SU-DHL-6 (cell line): ENCODE results near the gene CDIPT.

ENCODE experiments used
- H2AFZ ChIP-seq: fragments of 200-600 bp; sonication (generic); 2 replicates; pipeline ENCODE4 v1.6.1; 2014; ENCODE audit warnings: low read depth, mild to moderate bottlenecking, moderate library complexity, mixed read lengths, antibody characterized with exemption, low read length; ENCODE audit not compliant: severe bottlenecking
- H3F3A ChIP-seq: fragments of 200-600 bp; shearing (Covaris generic); 2 replicates; pipeline ENCODE4 v1.6.0; 2016; ENCODE audit warnings: antibody characterized with exemption, mild to moderate bottlenecking; ENCODE audit not compliant: insufficient read depth
- H3K27ac ChIP-seq: fragments of 200-600 bp; sonication (generic); 2 replicates; pipeline ENCODE4 v1.5.1; 2016; ENCODE audit warnings: low read depth, mild to moderate bottlenecking, low read length, moderate library complexity, mixed read lengths
- H3K27me3 ChIP-seq: fragments of 200-600 bp; sonication (generic), shearing (Covaris generic); 2 replicates; pipeline ENCODE4 v1.6.0; 2014; ENCODE audit warnings: mild to moderate bottlenecking, low read length
- H3K36me3 ChIP-seq: fragments of 200-600 bp; sonication (generic); 2 replicates; pipeline ENCODE4 v1.6.1; 2014; ENCODE audit warnings: mild to moderate bottlenecking, low read length, mixed read lengths
- H3K4me2 ChIP-seq: fragments of 300-600, 200-600 bp; shearing (Covaris generic), sonication (generic); 2 replicates; pipeline ENCODE4 v1.6.0; 2014; ENCODE audit warnings: low read length, low read depth, mild to moderate bottlenecking; ENCODE audit not compliant: poor library complexity, severe bottlenecking
- H3K4me3 ChIP-seq: fragments of 200-600 bp; sonication (generic); 2 replicates; pipeline ENCODE4 v1.5.1; 2014; ENCODE audit warnings: antibody characterized with exemption, low read length, mild to moderate bottlenecking, mixed read lengths; ENCODE audit not compliant: insufficient read depth, poor library complexity, severe bottlenecking
- H3K79me2 ChIP-seq: fragments of 200-600 bp; sonication (generic); 2 replicates; pipeline ENCODE4 v1.6.1; 2014; ENCODE audit warnings: mild to moderate bottlenecking, low read length, moderate library complexity; ENCODE audit not compliant: insufficient read depth
- H3K9ac ChIP-seq: fragments of 200-600 bp; sonication (generic); 2 replicates; pipeline ENCODE4 v1.7.0; 2014; ENCODE audit warnings: mild to moderate bottlenecking, low read length
- H3K9me2 ChIP-seq: fragments of 200-600 bp; sonication (generic); replicated peaks from 2 replicates; pipeline ENCODE4 v1.6.1; 2014; ENCODE audit warnings: low read length; ENCODE audit not compliant: insufficient read depth
- H3K9me3 ChIP-seq: fragments of 200-600 bp; sonication (generic); 2 replicates; pipeline ENCODE4 v1.6.1; 2014; ENCODE audit warnings: low read length, mixed read lengths; ENCODE audit not compliant: insufficient read depth
- H4K20me1 ChIP-seq: fragments of 200-600 bp; sonication (generic); 2 replicates; pipeline ENCODE4 v1.6.1; 2014; ENCODE audit warnings: low read depth, mild to moderate bottlenecking, antibody characterized with exemption, low read length, moderate library complexity, mixed read lengths
- CTCF ChIP-seq: fragments of 200-600 bp; sonication (generic); IDR thresholded peaks from one replicate; pipeline ENCODE4 v1.5.1; 2017; ENCODE audit warnings: antibody characterized with exemption, mild to moderate bottlenecking, low read length, moderate library complexity; ENCODE audit not compliant: insufficient read depth, poor library complexity, severe bottlenecking
- EZH2phosphoT487 ChIP-seq: fragments of 200-600 bp; sonication (generic), shearing (Covaris generic); conservative IDR thresholded peaks from 2 replicates; pipeline ENCODE4 v1.6.1; 2018; ENCODE audit warnings: mild to moderate bottlenecking, antibody characterized with exemption, low read length, moderate library complexity, mixed read lengths

CDIPT gene

GRCh38 chr16:29900888-29901606, 38.0 kb upstream of the CDIPT start:
- H3K9me3 ChIP-seq, result no peaks in the 10 kb centered on the region
- H3K36me3 ChIP-seq, result no peaks in the 10 kb centered on the region
- H4K20me1 ChIP-seq, result no peaks in the 10 kb centered on the region
- H3K27me3 ChIP-seq, result no peaks in the 10 kb centered on the region
- no peaks in the 10 kb centered on the region for H3F3A ChIP-seq
- no peak for TF ChIP-seq CTCF
- no peak overlapping the region for H2AFZ ChIP-seq
- H3K4me3 ChIP-seq, result no peak overlapping the region
- no peaks in the 10 kb centered on the region for H3K9me2 ChIP-seq
- H3K4me2 ChIP-seq, result peak overlapping the region; percentile 56
- H3K79me2 ChIP-seq, result no peaks in the 10 kb centered on the region
- no peak overlapping the region for H3K27ac ChIP-seq
- no peak overlapping the region for H3K9ac ChIP-seq

DNA sequence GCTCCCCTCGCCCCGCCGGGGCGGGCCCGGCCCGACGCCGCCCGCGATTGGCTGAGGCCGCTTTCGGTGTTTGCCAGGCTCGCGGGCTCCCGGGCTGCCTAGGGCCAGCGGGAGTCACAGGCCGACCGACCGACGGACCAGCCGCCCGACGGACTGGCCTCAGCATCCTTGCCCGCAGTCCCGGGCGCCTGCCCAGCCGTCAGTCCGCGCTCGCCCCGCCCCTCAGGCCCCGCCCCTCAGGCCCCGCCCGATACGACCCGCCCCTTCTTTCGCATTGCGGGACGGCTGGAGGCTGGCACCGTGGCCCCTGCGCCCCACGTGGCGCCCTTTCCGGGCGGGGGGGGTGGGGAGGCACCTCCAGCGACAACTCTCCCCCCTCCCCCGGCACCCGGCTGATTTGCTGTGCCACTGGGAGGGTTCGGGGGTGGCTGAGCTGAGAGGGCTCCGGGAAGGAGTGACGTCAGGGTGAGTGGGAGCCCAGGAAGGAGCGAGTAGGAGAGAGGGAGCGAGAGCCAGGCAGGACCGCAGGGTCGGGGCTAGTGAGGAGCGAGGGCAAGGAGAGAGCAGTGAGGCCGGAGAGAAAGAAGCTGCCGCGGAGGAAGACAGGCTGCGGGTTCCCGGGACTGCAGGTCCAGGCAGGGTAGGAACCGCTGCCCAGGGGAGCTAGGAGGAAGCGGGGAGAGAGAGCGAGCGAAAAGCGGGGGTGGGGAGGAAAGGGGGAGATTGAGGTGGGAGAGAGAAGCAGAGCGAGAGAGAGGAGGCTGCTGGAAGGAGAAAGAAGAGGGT, 37.3 kb upstream of the CDIPT start, which contains the start of gene ASPHD1:
Gene ASPHD1 (plus strand): TSS at position 387 of the 786 bp plus-strand sequence. CDS start 484 bp downstream, outside the sequence.
- no peaks in the 10 kb centered on the region for H3K9me2 ChIP-seq
- peak within 1 kb of the TSS; percentile 64 for H2AFZ ChIP-seq
- H3K4me2 ChIP-seq, result peak within 1 kb of the TSS; percentile 56
- H4K20me1 ChIP-seq, result no peaks in the 10 kb centered on the region
- no peaks in the 10 kb centered on the region for H3K36me3 ChIP-seq
- no peak within 1 kb of the TSS for H3K9ac ChIP-seq
- TF ChIP-seq EZH2phosphoT487, result no peak
- no peak for TF ChIP-seq CTCF
- peak within 1 kb of the TSS; percentile 55 for H3K4me3 ChIP-seq
- no peaks in the 10 kb centered on the region for H3F3A ChIP-seq
- H3K27me3 ChIP-seq, result no peaks in the 10 kb centered on the region
- no peaks in the 10 kb centered on the region for H3K9me3 ChIP-seq
- H3K79me2 ChIP-seq, result no peaks in the 10 kb centered on the region
- no peak within 1 kb of the TSS for H3K27ac ChIP-seq

- Histone ChIP-seq H3K4me3 (peak within 1 kb of the TSS; percentile 55), H3K36me3 (no peaks in the 10 kb centered on the region), H3K27ac (no peak within 1 kb of the TSS), H3K9me2 (no peaks in the 10 kb centered on the region), H3K27me3 (no peaks in the 10 kb centered on the region), H3K9ac (no peak within 1 kb of the TSS), H3K79me2 (no peaks in the 10 kb centered on the region), H3F3A (no peaks in the 10 kb centered on the region), H2AFZ (peak within 1 kb of the TSS; percentile 64), H4K20me1 (no peaks in the 10 kb centered on the region), H3K9me3 (no peaks in the 10 kb centered on the region), H3K4me2 (peak within 1 kb of the TSS; percentile 56)
- TF ChIP-seq CTCF (no peak), EZH2phosphoT487 (no peak)
Measured at GRCh38 chr16:29899516-29900101, 36.6 kb upstream of the CDIPT start, which contains the start of gene SEZ6L2. Gene SEZ6L2 (minus strand): TSS chr16:29899550. CDS start chr16:29899019, 531 bp downstream.
